HCT116 (cell line): Measurements from ENCODE around the gene TMIE. TPM values are rescaled to one million over a fixed set of nuclear protein-coding genes. Genes with fewer than 3 reads are reported as not detected.

Experiments used
- ATAC-seq: fragments of 200-7000 bp; cut with Tn5 transposase; 2 replicates; pipeline ENCODE4 v1.9.1; 2020; ENCODE audit warnings: mild to moderate bottlenecking, moderate library complexity
- BruUV-seq: library from RNA; stranded (reverse); fragments of 400-500 nt; replicated peaks from 2 replicates; lab custom pipeline; 2021; lab: Mats Ljungman, UMichigan
- CTCF ChIA-PET: fragments of 300-600 bp; sonication (Branson Sonifier 250); formaldehyde crosslinking; loops from one replicate; lab custom pipeline; 2021; ENCODE audit warnings: antibody characterized with exemption; lab: Charles Lee
- POLR2A ChIA-PET: fragments of 300-600, 350-600 bp; sonication (Branson Sonifier 250); formaldehyde crosslinking; loops from one replicate; lab custom pipeline; 2021; ENCODE audit warnings: antibody characterized with exemption; lab: Charles Lee
- RAD21 ChIA-PET, 2 experiments: fragments of 300-600 bp; sonication (Branson Sonifier 250); formaldehyde crosslinking; loops; one replicate each; lab custom pipeline; 2023; ENCODE audit warnings: low total read pairs in 2 of 2; ENCODE audit not compliant: uncharacterized antibody in 2 of 2, unreplicated experiment in 2 of 2, low non-redundant PET in 1 of 2; lab: Charles Lee
- DNase-seq: peaks from one replicate; pipeline ENCODE4 v3.0.0-alpha.2; 2010; ENCODE audit warnings: low read depth, low spot score
- H2AFZ ChIP-seq: fragments of 200-600 bp; shearing (Covaris generic), sonication (generic); 2 replicates; pipeline ENCODE4 v1.6.1; 2017; ENCODE audit warnings: low read depth, mixed run types, mixed read lengths, antibody characterized with exemption, low read length; ENCODE audit not compliant: poor library complexity, severe bottlenecking
- H3K27ac ChIP-seq: 2 replicates; pipeline ENCODE4 v1.5.1; 2012; ENCODE audit warnings: low read depth, low read length
- H3K27me3 ChIP-seq: fragments of 200-600 bp; sonication (generic); 2 replicates; pipeline ENCODE4 v1.6.1; 2016; ENCODE audit warnings: mixed run types, low read length, mixed read lengths; ENCODE audit not compliant: insufficient read depth
- H3K36me3 ChIP-seq, 2 experiments: fragments of 200-500 bp in 1 of 2; fragments of 200-600 bp in 1 of 2; sonication (Bioruptor generic) in 1 of 2; sonication (generic) in 1 of 2; 2 replicates each; pipeline versions ENCODE4 v1.5.1 to v1.6.1; 2014 to 2016; ENCODE audit warnings: low read length in 2 of 2, inconsistent platforms in 1 of 2, mixed read lengths in 1 of 2, mixed run types in 1 of 2; ENCODE audit not compliant: insufficient read depth in 2 of 2, control insufficient read depth in 1 of 2
- H3K4me1 ChIP-seq, 2 experiments: fragments of 200-600 bp in 1 of 2; sonication (generic) in 1 of 2; 2 replicates each; pipeline versions ENCODE4 v1.5.1 to v1.6.1; 2012 to 2017; ENCODE audit warnings: low read length in 2 of 2, inconsistent platforms in 1 of 2, mild to moderate bottlenecking in 1 of 2, mixed read lengths in 1 of 2, mixed run types in 1 of 2, moderate library complexity in 1 of 2; ENCODE audit not compliant: insufficient read depth in 2 of 2, control insufficient read depth in 1 of 2
- H3K4me2 ChIP-seq: fragments of 200-600 bp; sonication (generic); 2 replicates; pipeline ENCODE4 v1.6.1; 2017; ENCODE audit warnings: mixed run types, low read length, mixed read lengths
- H3K4me3 ChIP-seq, 2 experiments: fragments of 200-600 bp in 1 of 2; sonication (generic) in 1 of 2; replicated peaks in 1 of 2; 2 replicates each; pipeline ENCODE4 v1.5.1; 2011 to 2016; ENCODE audit warnings: low read length in 2 of 2, control low read depth in 1 of 2, low read depth in 1 of 2, mild to moderate bottlenecking in 1 of 2, mixed read lengths in 1 of 2, mixed run types in 1 of 2
- H3K79me2 ChIP-seq: fragments of 200-600 bp; sonication (generic); 2 replicates; pipeline ENCODE4 v1.6.1; 2017; ENCODE audit warnings: mild to moderate bottlenecking, mixed run types, low read length, moderate library complexity, mixed read lengths; ENCODE audit not compliant: insufficient read depth
- H3K9ac ChIP-seq: fragments of 200-600 bp; sonication (generic); 2 replicates; pipeline ENCODE4 v1.6.1; 2016; ENCODE audit warnings: low read length, mixed read lengths
- H3K9me2 ChIP-seq: fragments of 200-600 bp; sonication (generic), shearing (Covaris generic); 2 replicates; pipeline ENCODE4 v1.6.1; 2017; ENCODE audit warnings: mixed run types, mild to moderate bottlenecking, moderate library complexity; ENCODE audit not compliant: insufficient read depth
- H3K9me3 ChIP-seq, 2 experiments: fragments of 200-500 bp in 1 of 2; fragments of 200-600 bp in 1 of 2; sonication (Bioruptor generic) in 1 of 2; sonication (generic) in 1 of 2; 2 replicates each; pipeline ENCODE4 v1.6.1; 2014 to 2017; ENCODE audit warnings: low read length in 2 of 2, mixed read lengths in 2 of 2, inconsistent platforms in 1 of 2, low read depth in 1 of 2, mild to moderate bottlenecking in 1 of 2, mixed run types in 1 of 2, moderate library complexity in 1 of 2; ENCODE audit not compliant: control insufficient read depth in 1 of 2, insufficient read depth in 1 of 2
- H4K20me1 ChIP-seq: fragments of 200-600 bp; sonication (generic), shearing (Covaris generic); 2 replicates; pipeline ENCODE4 v1.6.1; 2017; ENCODE audit warnings: mixed run types, mild to moderate bottlenecking, moderate library complexity; ENCODE audit not compliant: insufficient read depth
- CBX3 ChIP-seq: IDR thresholded peaks from 2 replicates; pipeline ENCODE4 v1.6.1; 2012; ENCODE audit warnings: low read depth
- CTCF ChIP-seq, 3 experiments: fragments of 200-600 bp in 1 of 3; sonication (generic) in 1 of 3; IDR thresholded peaks in 2 of 3; conservative IDR thresholded peaks in 1 of 3; 2 replicates each; pipeline ENCODE4 v1.5.1; 2012 to 2017; ENCODE audit warnings: low read depth in 2 of 3, low read length in 2 of 3, antibody characterized with exemption in 1 of 3, borderline replicate concordance in 1 of 3, control low read depth in 1 of 3, mild to moderate bottlenecking in 1 of 3, mixed read lengths in 1 of 3, mixed run types in 1 of 3, moderate library complexity in 1 of 3; ENCODE audit not compliant: insufficient read depth in 1 of 3
- EGR1 ChIP-seq: IDR thresholded peaks from 2 replicates; pipeline ENCODE4 v1.6.1; 2012; ENCODE audit warnings: low read depth
- MAX ChIP-seq: IDR thresholded peaks from 2 replicates; pipeline ENCODE4 v1.6.1; 2012
- YY1 ChIP-seq: IDR thresholded peaks from 2 replicates; pipeline ENCODE4 v1.6.1; 2011; ENCODE audit warnings: low read length, low read depth, moderate library complexity, mild to moderate bottlenecking; ENCODE audit not compliant: insufficient replicate concordance; ENCODE audit errors: extremely low read depth
- intact Hi-C: fragments of 100-400 bp; cut with micrococcal nuclease; formaldehyde crosslinking; loops from 2 replicates; pipeline ENCODE4 v1.10.0; 2022
- total RNA-seq: library from RNA; stranded (reverse); gene quantifications from one replicate; pipeline ENCODE4 v1.2.1, GENCODE V29; 2021; ENCODE audit not compliant: unreplicated experiment

Gene TMIE
- total RNA-seq, 1 experiment from 2014 or later: 0.74 TPM

GRCh38 chr3:46712191-46713049 lies 11.2 kb downstream of the TMIE start:
- intact Hi-C loops: no loop called here
- POLR2A ChIA-PET: no interaction called here
- H3K9me3 ChIP-seq: no peaks in the 10 kb centered on the region
- CTCF ChIA-PET: no interaction called here
- no TSS peak for BruUV-seq
- RAD21 ChIA-PET: no interaction called here
- ATAC-seq: no peak
- no peaks in the 10 kb centered on the region for H3K27me3 ChIP-seq
- TF ChIP-seq CBX3: no peak
- no peak for TF ChIP-seq CTCF (IDR thresholded peaks at IDR 0.05 in 2 of 3, conservative IDR thresholded peaks at IDR 0.05 in 1 of 3; ENCODE audit: borderline replicate concordance in 1 of 3, insufficient read depth in 1 of 3, low read depth in 2 of 3, low read length in 2 of 3)
- no peak for TF ChIP-seq EGR1
- TF ChIP-seq YY1: no peak
- no peak for TF ChIP-seq MAX
- H3K9ac ChIP-seq: no peak overlapping the region
- no peak overlapping the region for H3K4me3 ChIP-seq
- H4K20me1 ChIP-seq: no peaks in the 10 kb centered on the region
- H3K4me2 ChIP-seq: no peak overlapping the region
- H3K9me2 ChIP-seq: no peaks in the 10 kb centered on the region
- no peaks in the 10 kb centered on the region for H3K79me2 ChIP-seq
- no peak overlapping the region for H3K27ac ChIP-seq
- no peaks in the 10 kb centered on the region for H3K4me1 ChIP-seq
- H2AFZ ChIP-seq: no peak overlapping the region
- no peak for DNase-seq
- no peaks in the 10 kb centered on the region for H3K36me3 ChIP-seq
